ENCODE data around the gene SLC43A1.

Gene SLC43A1

DNA sequence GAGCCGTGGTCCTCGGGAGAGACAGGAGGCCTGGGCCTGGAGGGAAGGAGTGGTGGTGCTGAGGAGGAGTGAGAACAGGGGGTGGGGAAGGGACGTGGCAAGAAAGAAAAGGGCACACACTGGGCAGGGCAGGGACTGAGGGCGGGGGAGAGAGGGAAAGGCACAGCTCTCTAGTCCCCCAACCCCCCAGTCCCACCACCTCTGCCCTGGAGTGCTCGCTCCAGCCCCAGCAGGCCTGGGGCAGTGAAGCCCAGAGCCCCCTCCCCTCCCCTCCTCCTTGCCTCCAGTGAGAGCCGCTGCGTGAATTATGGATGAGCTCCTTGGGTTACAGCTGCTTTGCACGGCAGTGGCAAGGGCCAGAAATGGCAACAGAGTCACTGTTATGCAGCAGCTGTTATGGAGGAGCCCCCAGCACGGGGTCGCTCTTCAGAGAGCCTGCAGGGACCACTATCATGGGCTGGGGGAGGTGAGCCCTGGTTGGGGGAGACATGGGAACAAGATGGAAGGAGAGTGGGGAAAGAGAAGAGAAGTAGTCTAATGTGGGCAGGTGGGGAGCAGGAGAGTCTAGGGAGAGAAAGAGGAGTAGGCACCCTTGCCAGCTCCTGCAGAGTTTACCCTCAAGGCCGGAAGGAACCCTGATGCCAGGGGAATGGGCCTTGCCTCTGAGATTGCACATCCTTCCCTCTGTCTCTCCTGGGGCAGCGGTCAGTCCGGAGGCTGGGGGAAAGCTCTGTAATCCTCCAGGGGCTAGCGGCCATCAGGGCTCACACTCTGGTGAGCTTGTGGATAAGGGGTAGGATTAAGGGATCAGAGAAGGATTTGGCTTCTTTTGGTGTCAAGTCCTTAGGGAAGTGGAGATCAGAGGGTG lies 51.6 kb downstream of the SLC43A1 start:
- H3K4me3 ChIP-seq (ENCODE audit: low read depth, low read length), result no peak overlapping the region
- TF ChIP-seq, protein P1, sequence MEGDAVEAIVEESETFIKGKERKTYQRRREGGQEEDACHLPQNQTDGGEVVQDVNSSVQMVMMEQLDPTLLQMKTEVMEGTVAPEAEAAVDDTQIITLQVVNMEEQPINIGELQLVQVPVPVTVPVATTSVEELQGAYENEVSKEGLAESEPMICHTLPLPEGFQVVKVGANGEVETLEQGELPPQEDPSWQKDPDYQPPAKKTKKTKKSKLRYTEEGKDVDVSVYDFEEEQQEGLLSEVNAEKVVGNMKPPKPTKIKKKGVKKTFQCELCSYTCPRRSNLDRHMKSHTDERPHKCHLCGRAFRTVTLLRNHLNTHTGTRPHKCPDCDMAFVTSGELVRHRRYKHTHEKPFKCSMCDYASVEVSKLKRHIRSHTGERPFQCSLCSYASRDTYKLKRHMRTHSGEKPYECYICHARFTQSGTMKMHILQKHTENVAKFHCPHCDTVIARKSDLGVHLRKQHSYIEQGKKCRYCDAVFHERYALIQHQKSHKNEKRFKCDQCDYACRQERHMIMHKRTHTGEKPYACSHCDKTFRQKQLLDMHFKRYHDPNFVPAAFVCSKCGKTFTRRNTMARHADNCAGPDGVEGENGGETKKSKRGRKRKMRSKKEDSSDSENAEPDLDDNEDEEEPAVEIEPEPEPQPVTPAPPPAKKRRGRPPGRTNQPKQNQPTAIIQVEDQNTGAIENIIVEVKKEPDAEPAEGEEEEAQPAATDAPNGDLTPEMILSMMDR (IDR thresholded peaks at IDR 0.05; ENCODE audit: low read depth, low read length), result no peak

DNA sequence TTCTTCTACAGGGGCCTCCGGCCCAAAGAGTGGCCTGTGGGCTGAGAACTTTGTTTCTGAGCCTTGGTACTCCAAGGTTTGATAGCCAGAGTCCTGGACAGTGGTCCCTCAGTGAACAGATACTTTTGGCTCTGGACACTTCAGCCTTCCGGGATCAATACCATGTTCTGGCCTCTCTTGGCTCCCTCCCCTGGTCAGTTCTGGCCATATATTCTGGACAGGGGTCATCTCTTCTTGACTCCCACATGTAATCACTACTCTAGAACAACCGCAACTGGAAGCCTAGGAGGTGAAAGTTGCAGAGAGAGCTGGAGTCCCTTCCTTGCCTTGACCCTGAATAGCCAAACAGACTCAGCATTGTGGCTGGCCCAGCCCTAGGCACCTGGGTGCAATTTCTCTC lies 52.9 kb downstream of the SLC43A1 start:
- no peak overlapping the region for H3K4me3 ChIP-seq (ENCODE audit: low read depth, low read length)
- TF ChIP-seq, protein P1 (IDR thresholded peaks at IDR 0.05; ENCODE audit: low read depth, low read length), result no peak

GRCh38 chr11:57461841-57462489 lies 53.5 kb downstream of the SLC43A1 start:
- no peak overlapping the region for H3K4me3 ChIP-seq (ENCODE audit: low read depth, low read length)
- TF ChIP-seq, protein P1 (IDR thresholded peaks at IDR 0.05; ENCODE audit: low read depth, low read length), result no peak

DNA sequence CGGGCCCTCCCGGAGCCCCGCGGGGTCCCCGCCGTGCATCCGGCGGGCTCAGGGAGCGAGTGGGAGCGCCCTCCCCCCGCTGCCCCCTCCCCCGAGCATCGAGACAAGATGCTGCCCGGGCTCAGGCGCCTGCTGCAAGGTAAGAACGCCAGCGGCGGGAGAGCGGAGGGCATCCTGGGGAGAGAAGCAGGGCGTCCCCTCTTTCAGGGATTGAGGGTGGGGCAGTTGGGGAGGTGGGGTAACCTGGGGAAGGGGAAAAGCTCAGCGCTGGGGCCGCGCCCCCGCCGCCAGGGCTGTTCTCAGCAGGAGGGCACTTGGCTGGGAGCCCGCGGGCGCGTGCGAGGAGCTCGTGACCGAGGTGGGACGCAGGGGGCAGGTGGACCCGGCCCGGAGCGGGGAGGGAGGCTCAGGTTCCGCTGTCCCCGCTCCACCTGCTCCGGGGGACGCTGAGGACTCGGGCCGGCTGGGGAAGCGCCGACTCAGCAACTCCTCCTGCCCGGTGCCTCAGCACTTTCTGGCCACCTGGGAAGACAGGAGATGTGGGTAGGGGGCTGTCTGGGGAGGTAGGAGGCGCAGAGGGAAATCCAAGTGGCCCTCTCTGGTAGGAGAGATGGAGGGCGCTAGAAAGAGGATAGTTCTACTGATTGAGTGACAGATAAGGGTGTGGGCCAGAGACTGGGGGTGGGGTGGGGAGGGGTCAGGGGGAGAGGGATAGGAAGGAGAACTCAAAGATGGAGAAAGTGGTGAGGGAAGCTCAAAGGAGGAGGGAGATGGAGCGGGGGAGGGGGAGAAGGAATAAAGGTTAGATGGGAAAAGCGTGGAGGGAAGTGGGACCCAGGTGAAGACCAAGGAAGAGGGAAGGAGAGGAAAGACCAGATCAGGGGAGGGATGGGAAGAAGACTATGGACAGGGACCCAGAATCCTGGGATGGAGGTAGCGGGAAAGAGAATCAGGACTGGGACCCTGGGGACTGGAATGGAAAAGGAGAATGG lies 54.4 kb downstream of the SLC43A1 start:
- peak overlapping the region; percentile 49 for H3K4me3 ChIP-seq (ENCODE audit: low read depth, low read length)
- TF ChIP-seq, protein P1 (IDR thresholded peaks at IDR 0.05; ENCODE audit: low read depth, low read length), result no peak

GRCh38 chr11:57460022-57460757 lies 55.3 kb downstream of the SLC43A1 start, which contains the start of gene RTN4RL2:
Gene RTN4RL2 (plus strand): TSS chr11:57460528. CDS start chr11:57460866, 338 bp downstream.
- peak within 1 kb of the TSS; percentile 49 for H3K4me3 ChIP-seq (ENCODE audit: low read depth, low read length)
- TF ChIP-seq, protein P1 (IDR thresholded peaks at IDR 0.05; ENCODE audit: low read depth, low read length), result no peak

- H3K4me3 ChIP-seq (ENCODE audit: low read depth, low read length), result peak overlapping the region; percentile 49
Measured at GRCh38 chr11:57459164-57460021, 56.1 kb downstream of the SLC43A1 start.

More at GRCh38 chr11:57459164-57460021, 56.1 kb downstream of the SLC43A1 start:
- TF ChIP-seq, protein P1 (IDR thresholded peaks at IDR 0.05; ENCODE audit: low read depth, low read length), result no peak

All from WI38 (cell line).